Right lobe of liver (tissue), 6 donors: ENCODE data around the gene HDAC7. TPM values are rescaled to one million over a fixed set of nuclear protein-coding genes. Genes with fewer than 3 reads are reported as not detected.

Source experiments
- ATAC-seq, 4 donors: fragments of 200-7000 bp; cut with Tn5 transposase; one replicate each; pipeline ENCODE4 v1.9.1; 2020; ENCODE audit warnings: mild to moderate bottlenecking in 4 of 4, moderate library complexity in 4 of 4
- DNase-seq, 3 donors: peaks; one replicate each; pipeline ENCODE4 v3.0.0-alpha.2; 2020
- H3K27ac ChIP-seq, 3 donors: fragments of 200-600 bp; one replicate each; pipeline ENCODE4 v1.8.0; 2022
- H3K27me3 ChIP-seq, 2 donors: fragments of 200-600 bp; one replicate each; pipeline ENCODE4 v1.8.0; 2022
- H3K36me3 ChIP-seq, 4 donors: fragments of 200-600 bp; sonication (generic) in 1 of 4; one replicate each; pipeline versions ENCODE4 v1.5.1 to v1.8.0; 2017 to 2022; ENCODE audit warnings: control low read depth in 1 of 4
- H3K4me1 ChIP-seq, 4 donors: fragments of 200-600 bp; sonication (generic) in 1 of 4; one replicate each; pipeline versions ENCODE4 v1.5.1 to v1.8.0; 2017 to 2022; ENCODE audit warnings: control low read depth in 1 of 4
- H3K4me3 ChIP-seq, 3 donors: fragments of 200-600 bp; one replicate each; pipeline ENCODE4 v1.8.0; 2022
- H3K9me3 ChIP-seq, 4 donors: fragments of 200-600 bp; sonication (generic) in 1 of 4; one replicate each; pipeline versions ENCODE4 v1.5.1 to v1.8.0; 2017 to 2022; ENCODE audit warnings: control low read depth in 1 of 4
- POLR2A ChIP-seq: fragments of 450-650 bp; IDR thresholded peaks from one replicate; pipeline ENCODE4 v1.6.1; 2017; ENCODE audit warnings: antibody characterized with exemption, mild to moderate bottlenecking
- WGBS: methylation state at CpG from one replicate; pipeline ENCODE4 v1.1.6; 2018; ENCODE audit warnings: low coverage, low lambda C conversion rate; ENCODE audit not compliant: insufficient coverage; ENCODE audit errors: missing lambda C conversion rate; 5-methylcytosine and 5-hydroxymethylcytosine counted together
- intact Hi-C, 2 donors: fragments of 100-400 bp; cut with DNase I; formaldehyde crosslinking; loops; one replicate each; pipeline versions ENCODE4 v1.11.2 to v1.14.1; 2022
- total RNA-seq, 6 experiments: library from RNA; depleted of rRNA in 2 of 6; stranded (reverse); fragments of >200 nt in 2 of 6; fragmentation: NEBNext Ultra II Directional in 3 of 6; extraction: Animal tissue kit (Norgen Biotek cat#: 25700) in 3 of 6; gene quantifications; one replicate each; pipeline versions ENCODE4 v1.1.0 to v1.2.4, GENCODE V29; 2016 to 2023
- TF ChIP-seq, protein P1 (sequence below), 4 donors: fragments of 200-600 bp in 3 of 4; fragments of 450-650 bp in 1 of 4; IDR thresholded peaks; one replicate each; pipeline versions ENCODE4 v1.5.1 to v1.8.0; 2016 to 2022; ENCODE audit warnings: antibody characterized with exemption in 4 of 4, mild to moderate bottlenecking in 2 of 4
- donor health status: DM: no; HTN: yes; CAD: no.
- donor health status: DM: no; HTN: no; CAD: no.
- donor health status: DM: no; HTN: no; CAD: no.
- donor health status: DM: no; HTN: yes; CAD: no.
- donor health status: DM: no; HTN: yes; CAD: no.

HDAC7 gene
- total RNA-seq, 6 experiments from 2014 or later: 6.6 to 18.8 (median 8.4) TPM

DNA sequence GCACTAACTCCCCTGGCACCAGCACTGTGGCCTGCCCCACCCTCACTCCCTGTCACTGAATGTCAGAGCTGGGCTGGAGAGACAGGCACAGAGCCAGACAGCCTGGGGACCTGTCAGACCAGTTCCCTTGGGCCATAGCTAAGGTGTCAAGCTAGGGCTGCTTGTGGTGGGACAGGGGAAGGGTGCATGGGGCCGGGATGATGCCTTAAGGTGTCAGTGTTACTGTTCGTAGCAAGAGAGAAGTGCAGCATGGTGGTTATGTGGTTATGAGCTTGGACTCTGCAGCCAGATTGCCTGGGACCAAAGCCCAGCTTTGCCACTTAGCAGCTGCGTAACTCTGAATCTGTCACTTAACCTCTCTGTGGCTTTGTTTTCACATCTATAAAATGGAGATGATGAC is 64.8 kb downstream of the HDAC7 start:
- DNase-seq: no peak
- H3K27ac ChIP-seq: no peak overlapping the region
- H3K4me1 ChIP-seq: peaks cover 0 to 5% (median 2%) of the 10 kb centered on the region in 4 donors
- intact Hi-C loops: no loop called here
- H3K36me3 ChIP-seq: no peaks in the 10 kb centered on the region
- WGBS: no CpG with 5 or more reads among the region's 3 CpGs
- H3K27me3 ChIP-seq: no peaks in the 10 kb centered on the region
- no peaks in the 10 kb centered on the region for H3K9me3 ChIP-seq
- ATAC-seq: no peak
- no peak for TF ChIP-seq POLR2A
- TF ChIP-seq, protein P1, sequence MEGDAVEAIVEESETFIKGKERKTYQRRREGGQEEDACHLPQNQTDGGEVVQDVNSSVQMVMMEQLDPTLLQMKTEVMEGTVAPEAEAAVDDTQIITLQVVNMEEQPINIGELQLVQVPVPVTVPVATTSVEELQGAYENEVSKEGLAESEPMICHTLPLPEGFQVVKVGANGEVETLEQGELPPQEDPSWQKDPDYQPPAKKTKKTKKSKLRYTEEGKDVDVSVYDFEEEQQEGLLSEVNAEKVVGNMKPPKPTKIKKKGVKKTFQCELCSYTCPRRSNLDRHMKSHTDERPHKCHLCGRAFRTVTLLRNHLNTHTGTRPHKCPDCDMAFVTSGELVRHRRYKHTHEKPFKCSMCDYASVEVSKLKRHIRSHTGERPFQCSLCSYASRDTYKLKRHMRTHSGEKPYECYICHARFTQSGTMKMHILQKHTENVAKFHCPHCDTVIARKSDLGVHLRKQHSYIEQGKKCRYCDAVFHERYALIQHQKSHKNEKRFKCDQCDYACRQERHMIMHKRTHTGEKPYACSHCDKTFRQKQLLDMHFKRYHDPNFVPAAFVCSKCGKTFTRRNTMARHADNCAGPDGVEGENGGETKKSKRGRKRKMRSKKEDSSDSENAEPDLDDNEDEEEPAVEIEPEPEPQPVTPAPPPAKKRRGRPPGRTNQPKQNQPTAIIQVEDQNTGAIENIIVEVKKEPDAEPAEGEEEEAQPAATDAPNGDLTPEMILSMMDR (IDR thresholded peaks at IDR 0.05): no peak
- no peak overlapping the region for H3K4me3 ChIP-seq

DNA sequence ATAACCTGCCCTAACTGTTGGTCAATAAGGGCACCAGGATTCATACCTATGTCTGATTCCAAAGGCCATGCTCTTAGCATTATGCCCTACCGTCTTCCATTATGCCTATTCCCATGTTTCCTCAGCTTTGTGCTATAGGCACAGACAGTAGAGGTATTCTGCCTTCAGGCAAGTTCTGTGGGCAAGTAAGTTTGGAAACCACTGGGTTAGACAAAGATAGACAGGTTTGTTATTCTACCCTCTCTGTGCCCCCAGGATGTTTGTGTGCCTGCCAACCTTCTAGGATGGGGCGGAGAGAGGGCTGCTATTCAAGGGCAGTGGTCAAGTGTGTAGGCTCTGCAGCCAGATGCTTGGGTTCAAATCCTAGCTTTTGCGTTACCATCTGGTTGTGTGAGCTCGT is 65.6 kb downstream of the HDAC7 start:
- no peaks in the 10 kb centered on the region for H3K4me1 ChIP-seq

DNA sequence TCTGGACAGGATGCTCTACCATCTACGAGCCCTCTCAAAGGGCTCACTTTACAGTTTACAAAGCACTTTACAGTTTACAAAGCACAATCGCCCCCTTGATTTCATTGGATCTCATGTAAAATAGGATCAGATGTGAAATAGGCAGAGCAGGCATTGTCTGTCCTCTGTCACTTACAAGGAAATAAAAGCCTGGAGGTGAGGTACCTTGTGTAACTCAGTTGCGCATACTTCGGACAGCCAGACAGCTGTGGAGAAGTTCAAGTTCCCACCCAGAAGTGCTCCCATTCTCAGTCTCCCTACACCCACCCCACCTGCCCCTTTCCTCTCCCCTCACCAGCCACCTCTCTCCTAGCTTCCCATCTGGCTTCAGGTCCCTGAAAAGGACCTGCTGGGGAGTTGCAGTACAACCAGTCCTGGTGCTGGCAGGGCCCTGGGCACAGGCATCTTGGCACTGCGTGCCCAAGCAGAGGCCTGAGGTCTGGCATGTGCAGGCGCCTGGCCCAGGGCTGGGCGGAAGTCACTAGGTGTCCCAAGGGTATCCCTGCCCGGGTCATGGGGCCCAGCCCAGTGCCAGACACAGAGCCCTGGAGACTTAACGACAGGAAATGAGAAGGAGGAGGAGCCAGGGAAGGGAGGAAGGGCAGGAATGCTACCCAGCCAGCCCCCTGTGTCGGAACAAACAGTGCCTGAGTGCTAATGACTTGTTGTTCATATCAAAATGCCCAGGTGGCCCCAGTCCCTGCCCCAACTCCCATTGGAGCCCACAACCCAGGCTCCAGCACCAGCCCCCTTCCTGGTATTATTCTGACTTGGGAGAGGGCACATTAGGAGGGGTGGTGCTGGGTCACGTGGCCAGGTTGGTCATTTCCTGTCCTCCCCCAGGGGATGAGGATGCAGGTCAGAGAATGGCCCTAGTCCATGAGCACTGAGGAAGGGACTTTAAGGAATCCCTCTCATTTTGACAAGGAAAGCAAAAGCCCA is 66.4 kb downstream of the HDAC7 start:
- peak; percentile 40 to 61 (median 58) for ATAC-seq
- Histone ChIP-seq H3K4me3 (no peak overlapping the region), H3K27me3 (no peaks in the 10 kb centered on the region), H3K4me1 (no peaks in the 10 kb centered on the region), H3K27ac (peak overlapping the region in 2 of 3 donors; percentile 13 to 24), H3K9me3 (no peaks in the 10 kb centered on the region), H3K36me3 (no peaks in the 10 kb centered on the region)
- 50% methylated on average over 5 of the region's 11 CpGs for WGBS
- intact Hi-C loops: no loop called here
- TF ChIP-seq, protein P1 (IDR thresholded peaks at IDR 0.05): no peak
- TF ChIP-seq POLR2A: no peak
- no peak for DNase-seq

More for the DNA sequence above, 65.6 kb downstream of the HDAC7 start:
- 79% methylated on average over 4 of the region's 4 CpGs for WGBS
- TF ChIP-seq POLR2A: no peak
- TF ChIP-seq, protein P1 (IDR thresholded peaks at IDR 0.05): no peak
- intact Hi-C loops: no loop called here
- Histone ChIP-seq H3K9me3 (no peaks in the 10 kb centered on the region), H3K4me3 (no peak overlapping the region), H3K27ac (peak overlapping the region in 1 of 3 donors; percentile 13), H3K27me3 (no peaks in the 10 kb centered on the region), H3K36me3 (no peaks in the 10 kb centered on the region)
- ATAC-seq: no peak
- DNase-seq: no peak

DNA sequence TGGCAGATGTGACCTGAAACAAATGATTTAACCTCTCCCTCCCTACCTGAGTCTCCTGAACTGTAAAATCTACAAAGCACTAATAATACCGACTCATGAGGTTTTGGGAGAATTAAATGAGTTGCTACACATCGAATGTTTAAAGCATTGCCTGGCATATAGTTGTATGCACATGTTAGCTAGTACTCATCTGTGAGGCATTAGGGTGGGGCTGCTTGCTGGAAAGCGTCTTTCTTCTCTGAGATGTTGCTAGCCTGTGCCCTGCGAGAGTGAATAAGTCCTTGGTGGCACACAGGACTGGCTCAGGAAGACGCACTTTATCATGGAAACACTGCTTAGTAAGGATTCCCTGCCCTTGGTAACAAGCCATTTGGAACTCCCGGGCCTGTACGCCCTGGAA is 67.2 kb downstream of the HDAC7 start:
- Histone ChIP-seq H3K27me3 (no peaks in the 10 kb centered on the region), H3K27ac (no peak overlapping the region), H3K36me3 (no peaks in the 10 kb centered on the region), H3K4me3 (no peak overlapping the region), H3K9me3 (no peaks in the 10 kb centered on the region), H3K4me1 (no peaks in the 10 kb centered on the region)
- 77% methylated on average over 4 of the region's 7 CpGs for WGBS
- ATAC-seq (no peak), DNase-seq (no peak)
- TF ChIP-seq, protein P1 (IDR thresholded peaks at IDR 0.05): no peak
- TF ChIP-seq POLR2A: no peak
- intact Hi-C loops: no loop called here
